HuH-7 (cell line): ENCODE results near the gene LONRF2.

Source experiments
- DNase-seq: peaks from one replicate; pipeline ENCODE4 v3.0.0; 2011; ENCODE audit warnings: low spot score

LONRF2 gene

GRCh38 chr2:100235581-100235980 is 86.7 kb downstream of the LONRF2 start:
- DNase-seq: no peak

GRCh38 chr2:100235098-100235497 is 87.2 kb downstream of the LONRF2 start:
- DNase-seq: no peak

- no peak for DNase-seq
These were observed 88.2 kb downstream of the LONRF2 start for GRCh38 chr2:100234141-100234540.

GRCh38 chr2:100233061-100233460 is 89.2 kb downstream of the LONRF2 start:
- no peak for DNase-seq

- no peak for DNase-seq
These were observed 91.5 kb downstream of the LONRF2 start for GRCh38 chr2:100230754-100231153.

- no peak for DNase-seq
These were observed 93.3 kb downstream of the LONRF2 start for GRCh38 chr2:100228967-100229366.

GRCh38 chr2:100228415-100228814 is 93.9 kb downstream of the LONRF2 start:
- no peak for DNase-seq

- no peak for DNase-seq
These were observed 97.2 kb downstream of the LONRF2 start for GRCh38 chr2:100224988-100225710.

- DNase-seq: no peak
These were observed 98.8 kb downstream of the LONRF2 start for GRCh38 chr2:100223502-100223901.
